OCI-LY3 (cell line): Measurements from ENCODE around the gene GRAMD4.

ENCODE experiments used
- H2AFZ ChIP-seq: fragments of 200-600, 300-600 bp; shearing (Covaris generic); 2 replicates; pipeline ENCODE4 v1.6.0; 2014; ENCODE audit warnings: antibody characterized with exemption, low read depth, low read length
- H3K27ac ChIP-seq: fragments of 200-600, 300-600 bp; sonication (generic); 2 replicates; pipeline ENCODE4 v1.5.1; 2014; ENCODE audit warnings: mild to moderate bottlenecking, low read length, moderate library complexity, mixed read lengths
- H3K27me3 ChIP-seq: fragments of 200-600, 300-600 bp; sonication (generic); 2 replicates; pipeline ENCODE4 v1.6.1; 2014; ENCODE audit warnings: low read depth, low read length, mixed read lengths
- H3K36me3 ChIP-seq: fragments of 200-600, 300-600 bp; sonication (generic); replicated peaks from 2 replicates; pipeline ENCODE3; 2014; ENCODE audit warnings: low read depth, low read length, mixed read lengths
- H3K4me1 ChIP-seq: fragments of 300-600, 200-600 bp; sonication (generic); 2 replicates; pipeline ENCODE4 v1.6.1; 2014; ENCODE audit warnings: low read length, mixed read lengths
- H3K4me2 ChIP-seq: fragments of 200-600, 300-600 bp; sonication (generic); 2 replicates; pipeline ENCODE4 v1.6.1; 2014; ENCODE audit warnings: low read length, mixed read lengths
- H3K4me3 ChIP-seq: fragments of 300-600, 200-600 bp; sonication (generic); 2 replicates; pipeline ENCODE4 v1.5.1; 2014; ENCODE audit warnings: antibody characterized with exemption, mild to moderate bottlenecking, low read length, moderate library complexity
- H3K79me2 ChIP-seq: fragments of 300-600, 200-600 bp; shearing (Covaris generic); 2 replicates; pipeline ENCODE4 v1.6.1; 2014; ENCODE audit warnings: mild to moderate bottlenecking, low read length, mixed read lengths
- H3K9ac ChIP-seq: fragments of 300-600, 200-600 bp; shearing (Covaris generic); 2 replicates; pipeline ENCODE4 v1.6.0; 2014; ENCODE audit warnings: mild to moderate bottlenecking, low read length, moderate library complexity
- H3K9me3 ChIP-seq: fragments of 200-600, 300-600 bp; shearing (Covaris generic); 2 replicates; pipeline ENCODE4 v1.6.1; 2014; ENCODE audit warnings: low read length, mixed read lengths; ENCODE audit not compliant: insufficient read depth
- H4K20me1 ChIP-seq: fragments of 200-600, 300-600 bp; sonication (generic); 2 replicates; pipeline ENCODE4 v1.6.1; 2016; ENCODE audit warnings: low read length, mixed read lengths; ENCODE audit not compliant: insufficient read depth
- EZH2phosphoT487 ChIP-seq: fragments of 200-600 bp; shearing (Covaris generic); IDR thresholded peaks from 2 replicates; pipeline ENCODE4 v1.6.1; 2018; ENCODE audit warnings: antibody characterized with exemption, mixed run types, low read depth
- TF ChIP-seq, protein P1 (sequence below): fragments of 200-600, 300-600 bp; sonication (generic); IDR thresholded peaks from 2 replicates; pipeline ENCODE4 v1.5.1; 2014; ENCODE audit warnings: antibody characterized with exemption, low read length, low read depth

Gene GRAMD4

DNA sequence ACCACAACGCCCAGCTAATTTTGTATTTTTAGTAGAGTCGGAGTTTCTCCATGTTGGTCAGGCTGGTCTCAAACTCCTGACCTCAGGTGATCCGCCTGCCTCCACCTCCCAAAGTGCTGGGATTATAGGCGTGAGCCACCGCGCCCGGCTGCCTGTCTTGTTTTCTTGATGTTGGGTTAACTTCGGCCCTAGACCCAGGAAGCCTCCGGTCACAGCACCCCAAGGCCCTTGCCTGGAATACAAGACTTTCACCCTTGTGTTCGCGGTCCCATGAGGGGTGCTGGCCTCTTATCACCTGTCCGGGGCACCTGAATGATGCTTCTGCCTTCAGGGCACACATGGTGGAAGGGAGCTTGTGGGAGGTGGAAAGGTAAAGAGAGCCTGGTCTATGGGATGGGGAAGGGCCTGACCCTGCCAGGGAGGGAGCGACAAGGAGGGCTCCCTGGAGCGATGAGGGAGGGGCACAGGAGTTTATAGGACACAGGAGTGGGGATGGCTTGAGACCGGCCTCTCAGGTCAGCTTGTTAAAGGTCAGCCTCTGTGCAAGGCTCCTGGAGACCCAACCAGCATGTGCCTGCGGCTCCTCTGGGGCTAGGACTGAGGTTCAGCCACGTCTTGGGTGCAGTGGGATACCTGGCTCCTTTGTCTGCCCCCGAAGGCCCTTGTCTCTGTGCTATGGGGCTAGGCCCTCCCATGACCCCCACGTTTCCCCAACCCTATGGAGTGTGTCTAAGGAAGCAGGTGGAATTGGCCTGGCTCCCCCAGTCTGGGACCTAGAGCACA is 34.7 kb upstream of the GRAMD4 start:
- TF ChIP-seq, protein P1, sequence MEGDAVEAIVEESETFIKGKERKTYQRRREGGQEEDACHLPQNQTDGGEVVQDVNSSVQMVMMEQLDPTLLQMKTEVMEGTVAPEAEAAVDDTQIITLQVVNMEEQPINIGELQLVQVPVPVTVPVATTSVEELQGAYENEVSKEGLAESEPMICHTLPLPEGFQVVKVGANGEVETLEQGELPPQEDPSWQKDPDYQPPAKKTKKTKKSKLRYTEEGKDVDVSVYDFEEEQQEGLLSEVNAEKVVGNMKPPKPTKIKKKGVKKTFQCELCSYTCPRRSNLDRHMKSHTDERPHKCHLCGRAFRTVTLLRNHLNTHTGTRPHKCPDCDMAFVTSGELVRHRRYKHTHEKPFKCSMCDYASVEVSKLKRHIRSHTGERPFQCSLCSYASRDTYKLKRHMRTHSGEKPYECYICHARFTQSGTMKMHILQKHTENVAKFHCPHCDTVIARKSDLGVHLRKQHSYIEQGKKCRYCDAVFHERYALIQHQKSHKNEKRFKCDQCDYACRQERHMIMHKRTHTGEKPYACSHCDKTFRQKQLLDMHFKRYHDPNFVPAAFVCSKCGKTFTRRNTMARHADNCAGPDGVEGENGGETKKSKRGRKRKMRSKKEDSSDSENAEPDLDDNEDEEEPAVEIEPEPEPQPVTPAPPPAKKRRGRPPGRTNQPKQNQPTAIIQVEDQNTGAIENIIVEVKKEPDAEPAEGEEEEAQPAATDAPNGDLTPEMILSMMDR = no peak
- TF ChIP-seq EZH2phosphoT487 = no peak
- Histone ChIP-seq H2AFZ (no peak overlapping the region), H3K36me3 (peaks cover 9% of the 10 kb centered on the region), H4K20me1 (peaks cover 18% of the 10 kb centered on the region), H3K79me2 (peaks cover 84% of the 10 kb centered on the region), H3K4me1 (peaks cover 53% of the 10 kb centered on the region), H3K27me3 (no peaks in the 10 kb centered on the region), H3K9ac (no peak overlapping the region), H3K4me3 (no peak overlapping the region), H3K27ac (no peak overlapping the region), H3K4me2 (no peak overlapping the region), H3K9me3 (no peaks in the 10 kb centered on the region)

GRCh38 chr22:46586123-46586519 is 34.1 kb upstream of the GRAMD4 start:
- peak overlapping the region; percentile 97 for H3K4me2 ChIP-seq
- TF ChIP-seq EZH2phosphoT487 = no peak
- TF ChIP-seq, protein P1 = no peak
- peak overlapping the region; percentile 81; the same call in 1 of the 2 replicates for H3K4me3 ChIP-seq
- H3K79me2 ChIP-seq = peaks cover 86% of the 10 kb centered on the region
- peaks cover 59% of the 10 kb centered on the region for H3K4me1 ChIP-seq
- H2AFZ ChIP-seq = no peak overlapping the region
- H3K36me3 ChIP-seq = peaks cover 8% of the 10 kb centered on the region
- no peaks in the 10 kb centered on the region for H3K27me3 ChIP-seq
- H4K20me1 ChIP-seq = peaks cover 15% of the 10 kb centered on the region
- H3K9me3 ChIP-seq = no peaks in the 10 kb centered on the region
- peak overlapping the region; percentile 91 for H3K27ac ChIP-seq
- peak overlapping the region; percentile 98; the same call in 1 of the 2 replicates for H3K9ac ChIP-seq

GRCh38 chr22:46586531-46587011 is 33.6 kb upstream of the GRAMD4 start:
- no peaks in the 10 kb centered on the region for H3K9me3 ChIP-seq
- H2AFZ ChIP-seq = no peak overlapping the region
- no peaks in the 10 kb centered on the region for H3K27me3 ChIP-seq
- H3K36me3 ChIP-seq = peaks cover 4% of the 10 kb centered on the region
- TF ChIP-seq, protein P1 = no peak
- TF ChIP-seq EZH2phosphoT487 = no peak
- H3K4me2 ChIP-seq = peak overlapping the region; percentile 97
- peak overlapping the region; percentile 98 for H3K9ac ChIP-seq
- peak overlapping the region; percentile 91 for H3K27ac ChIP-seq
- H3K4me1 ChIP-seq = peaks cover 63% of the 10 kb centered on the region
- peaks cover 11% of the 10 kb centered on the region for H4K20me1 ChIP-seq
- peaks cover 85% of the 10 kb centered on the region for H3K79me2 ChIP-seq
- peak overlapping the region; percentile 81 for H3K4me3 ChIP-seq

- no peaks in the 10 kb centered on the region for H3K9me3 ChIP-seq
- H3K4me3 ChIP-seq = peak overlapping the region; percentile 81
- H3K27me3 ChIP-seq = no peaks in the 10 kb centered on the region
- peaks cover 8% of the 10 kb centered on the region; the same call in 1 of the 2 replicates for H4K20me1 ChIP-seq
- H3K36me3 ChIP-seq = peaks cover 3% of the 10 kb centered on the region
- H2AFZ ChIP-seq = no peak overlapping the region
- peak overlapping the region; percentile 91 for H3K27ac ChIP-seq
- H3K4me1 ChIP-seq = peaks cover 67% of the 10 kb centered on the region
- peaks cover 83% of the 10 kb centered on the region for H3K79me2 ChIP-seq
- TF ChIP-seq, protein P1 = no peak
- no peak for TF ChIP-seq EZH2phosphoT487
- peak overlapping the region; percentile 97 for H3K4me2 ChIP-seq
- peak overlapping the region; percentile 98 for H3K9ac ChIP-seq
Observed at GRCh38 chr22:46587061-46587460, 33.1 kb upstream of the GRAMD4 start.
